Stimulated activated CD8-positive, alpha-beta memory T cell treated with anti-CD3 and anti-CD28 coated beads, Interleukin-7, amount 100 ng/mL, for 4 hours (primary cell): ENCODE data around the gene SRPK2.

Experiments
- DNase-seq, 2 donors: peaks; one replicate each; pipeline ENCODE4 v3.0.0-alpha.2; 2020; ENCODE audit warnings: low read depth in 2 of 2

SRPK2 gene

GRCh38 chr7:105101864-105102263, 286.9 kb downstream of the SRPK2 start:
- no peak for DNase-seq

GRCh38 chr7:105098863-105099515, 289.7 kb downstream of the SRPK2 start:
- DNase-seq = no peak

GRCh38 chr7:105097619-105098018, 291.1 kb downstream of the SRPK2 start:
- no peak for DNase-seq

- DNase-seq = no peak
These were observed 292.4 kb downstream of the SRPK2 start for GRCh38 chr7:105096306-105096705.

- no peak for DNase-seq
These were observed 293.8 kb downstream of the SRPK2 start for GRCh38 chr7:105094966-105095365.

- DNase-seq = no peak
These were observed 300.3 kb downstream of the SRPK2 start for GRCh38 chr7:105088456-105088855.

GRCh38 chr7:105087981-105088380, 300.7 kb downstream of the SRPK2 start:
- DNase-seq = no peak

- no peak for DNase-seq
These were observed 301.9 kb downstream of the SRPK2 start for GRCh38 chr7:105086850-105087249.

- no peak for DNase-seq
These were observed 304.1 kb downstream of the SRPK2 start for GRCh38 chr7:105084581-105084980.

- DNase-seq = no peak
These were observed 309.4 kb downstream of the SRPK2 start for GRCh38 chr7:105079348-105079747.

- DNase-seq = no peak
These were observed 315.6 kb downstream of the SRPK2 start for GRCh38 chr7:105073143-105073542.

GRCh38 chr7:105068886-105069285, 319.8 kb downstream of the SRPK2 start:
- no peak for DNase-seq

GRCh38 chr7:105067691-105068090, 321.0 kb downstream of the SRPK2 start:
- DNase-seq = no peak
